H1 (cell line): ENCODE measurements around the gene SLC25A12. TPM values are rescaled to one million over a fixed set of nuclear protein-coding genes. Genes with fewer than 3 reads are reported as not detected.

Source experiments
- CTCF ChIA-PET: fragments of 300-600 bp; sonication (Branson Sonifier 250); formaldehyde crosslinking; loops from one replicate; lab custom pipeline; 2021; ENCODE audit not compliant: partially characterized antibody; lab: Charles Lee
- POLR2A ChIA-PET: fragments of 300-600 bp; sonication (Branson Sonifier 250); formaldehyde crosslinking; loops from one replicate; lab custom pipeline; 2021; ENCODE audit warnings: inconsistent platforms; ENCODE audit not compliant: partially characterized antibody; lab: Charles Lee
- DNase-seq, 2 experiments: peaks; one replicate each; pipeline versions ENCODE4 v3.0.0 to v3.0.0-alpha.2; 2010 to 2022; ENCODE audit warnings: low spot score in 2 of 2, low read depth in 1 of 2, mixed read lengths in 1 of 2
- FAIRE-seq: peaks from 2 replicates; lab custom pipeline; 2011; peaks lifted over from hg19 to GRCh38; lab: Jason Lieb, UNC
- H2AFZ ChIP-seq: 2 replicates; pipeline ENCODE4 v1.8.1; 2012; ENCODE audit warnings: low read length, inconsistent platforms
- H2AK5ac ChIP-seq: 2 replicates; pipeline ENCODE4 v1.6.1; 2013; ENCODE audit warnings: low read depth, low read length
- H2BK120ac ChIP-seq: replicated peaks from 2 replicates; pipeline ENCODE3; 2013; ENCODE audit warnings: low read depth, low read length, inconsistent platforms
- H2BK12ac ChIP-seq: 2 replicates; pipeline ENCODE4 v1.6.1; 2013; ENCODE audit warnings: low read depth, low read length
- H2BK15ac ChIP-seq: 2 replicates; pipeline ENCODE4 v1.6.1; 2013; ENCODE audit warnings: low read length
- H2BK20ac ChIP-seq: 2 replicates; pipeline ENCODE4 v1.6.1; 2013; ENCODE audit warnings: low read length
- H2BK5ac ChIP-seq: 2 replicates; pipeline ENCODE4 v1.6.1; 2013; ENCODE audit warnings: low read depth, low read length
- H3K14ac ChIP-seq: 2 replicates; pipeline ENCODE4 v1.6.1; 2013; ENCODE audit warnings: inconsistent platforms; ENCODE audit not compliant: insufficient read length
- H3K18ac ChIP-seq: 2 replicates; pipeline ENCODE4 v1.6.1; 2013; ENCODE audit warnings: low read length; ENCODE audit errors: extremely low read depth
- H3K23ac ChIP-seq: 2 replicates; pipeline ENCODE4 v1.6.1; 2013; ENCODE audit warnings: inconsistent platforms; ENCODE audit not compliant: insufficient read length
- H3K23me2 ChIP-seq: 2 replicates; pipeline ENCODE4 v1.6.1; 2013; ENCODE audit warnings: low read depth, low read length
- H3K27ac ChIP-seq: 2 replicates; pipeline ENCODE4 v1.6.1; 2011; ENCODE audit warnings: low read depth, low read length, inconsistent platforms
- H3K27me3 ChIP-seq, 4 experiments: replicated peaks in 1 of 4; 1 replicate in 1 of 4; 2 replicates in 3 of 4; pipeline versions ENCODE4 v1.6.1 to v1.8.1; 2011 to 2013; ENCODE audit warnings: low read length in 3 of 4, mild to moderate bottlenecking in 3 of 4, inconsistent platforms in 2 of 4, mixed read lengths in 2 of 4, moderate library complexity in 1 of 4; ENCODE audit not compliant: control insufficient read depth in 3 of 4, insufficient read depth in 3 of 4; ENCODE audit errors: extremely low read depth in 1 of 4
- H3K36me3 ChIP-seq, 4 experiments: 2 replicates each; pipeline versions ENCODE4 v1.6.1 to v1.8.1; 2011 to 2013; ENCODE audit warnings: mild to moderate bottlenecking in 4 of 4, low read length in 3 of 4, moderate library complexity in 2 of 4, control low read depth in 1 of 4, inconsistent platforms in 1 of 4; ENCODE audit not compliant: insufficient read depth in 4 of 4, control insufficient read depth in 2 of 4
- H3K4ac ChIP-seq: replicated peaks from 2 replicates; pipeline ENCODE3; 2013; ENCODE audit warnings: low read length, low read depth, mixed read lengths, inconsistent platforms; ENCODE audit not compliant: insufficient read length
- H3K4me1 ChIP-seq, 4 experiments: replicated peaks in 1 of 4; 1 replicate in 1 of 4; 2 replicates in 3 of 4; pipeline versions ENCODE4 v1.6.1 to v1.8.1; 2011 to 2013; ENCODE audit warnings: low read length in 3 of 4, inconsistent platforms in 2 of 4, mixed read lengths in 1 of 4; ENCODE audit not compliant: insufficient read depth in 4 of 4, control insufficient read depth in 3 of 4
- H3K4me2 ChIP-seq, 2 experiments: 2 replicates each; pipeline versions ENCODE4 v1.6.1 to v1.8.1; 2011 to 2013; ENCODE audit warnings: low read depth in 2 of 2, low read length in 2 of 2, control low read depth in 1 of 2, inconsistent platforms in 1 of 2, mild to moderate bottlenecking in 1 of 2; ENCODE audit not compliant: insufficient read depth in 1 of 2
- H3K4me3 ChIP-seq, 4 experiments: fragments of 200-600, 300-600 bp in 1 of 4; sonication (generic), shearing (Covaris generic), sonication (Bioruptor Twin) in 1 of 4; 2 replicates each; pipeline versions ENCODE4 v1.5.1 to v1.8.1; 2011 to 2016; ENCODE audit warnings: low read length in 4 of 4, low read depth in 3 of 4, control low read depth in 2 of 4, inconsistent platforms in 2 of 4, mild to moderate bottlenecking in 2 of 4, mixed read lengths in 1 of 4, moderate library complexity in 1 of 4; ENCODE audit not compliant: insufficient read depth in 2 of 4; ENCODE audit errors: extremely low read depth in 1 of 4
- H3K56ac ChIP-seq: replicated peaks from 2 replicates; pipeline ENCODE3; 2013; ENCODE audit warnings: low read depth, mild to moderate bottlenecking, mixed read lengths, low read length, inconsistent platforms; ENCODE audit not compliant: insufficient read length
- H3K79me1 ChIP-seq: 2 replicates; pipeline ENCODE4 v1.6.1; 2013; ENCODE audit warnings: low read depth, low read length, control low read depth
- H3K79me2 ChIP-seq, 2 experiments: 2 replicates each; pipeline versions ENCODE4 v1.6.1 to v1.8.1; 2012 to 2013; ENCODE audit warnings: low read length in 2 of 2, mild to moderate bottlenecking in 2 of 2, inconsistent platforms in 1 of 2; ENCODE audit not compliant: insufficient read depth in 2 of 2, control insufficient read depth in 1 of 2
- H3K9ac ChIP-seq, 4 experiments: replicated peaks in 1 of 4; 1 replicate in 1 of 4; 2 replicates in 3 of 4; pipeline versions ENCODE4 v1.6.1 to v1.8.1; 2011 to 2013; ENCODE audit warnings: low read depth in 3 of 4, low read length in 3 of 4, control low read depth in 2 of 4, mild to moderate bottlenecking in 2 of 4, moderate library complexity in 2 of 4, inconsistent platforms in 1 of 4; ENCODE audit errors: extremely low read depth in 1 of 4
- H3K9me3 ChIP-seq, 2 experiments: 2 replicates each; pipeline versions ENCODE4 v1.6.1 to v1.8.1; 2012 to 2013; ENCODE audit warnings: mild to moderate bottlenecking in 2 of 2, moderate library complexity in 2 of 2, control low read depth in 1 of 2, inconsistent platforms in 1 of 2, low read depth in 1 of 2, low read length in 1 of 2, mixed read lengths in 1 of 2; ENCODE audit not compliant: insufficient read depth in 2 of 2
- H4K20me1 ChIP-seq, 2 experiments: replicated peaks in 1 of 2; 2 replicates each; pipeline versions ENCODE3 to v1.8.1; 2011 to 2013; ENCODE audit warnings: inconsistent platforms in 2 of 2, low read length in 2 of 2, mild to moderate bottlenecking in 1 of 2; ENCODE audit not compliant: insufficient read depth in 2 of 2, control insufficient read depth in 1 of 2
- H4K5ac ChIP-seq: 2 replicates; pipeline ENCODE4 v1.6.1; 2013; ENCODE audit warnings: low read length, low read depth, mixed read lengths, inconsistent platforms; ENCODE audit not compliant: insufficient read length
- H4K8ac ChIP-seq: 2 replicates; pipeline ENCODE4 v1.8.0; 2013; ENCODE audit warnings: mild to moderate bottlenecking, moderate library complexity, low read length, inconsistent platforms; ENCODE audit not compliant: insufficient read depth; ENCODE audit errors: extremely low read depth
- H4K91ac ChIP-seq: replicated peaks from 2 replicates; pipeline ENCODE3; 2013; ENCODE audit warnings: low read length, mixed read lengths, inconsistent platforms; ENCODE audit not compliant: insufficient read length
- BCL11A ChIP-seq, 2 experiments: IDR thresholded peaks; one replicate each; pipeline ENCODE4 v1.6.1; 2011; ENCODE audit warnings: low read depth in 2 of 2, low read length in 2 of 2, mild to moderate bottlenecking in 2 of 2
- CBX8 ChIP-seq: fragments of 300-800, 300-1000 bp; sonication (generic); IDR thresholded peaks from 2 replicates; pipeline ENCODE4 v1.7.1; 2016; ENCODE audit warnings: low read depth, low read length, borderline replicate concordance
- NANOG ChIP-seq: IDR thresholded peaks from 2 replicates; pipeline ENCODE4 v1.6.1; 2011; ENCODE audit warnings: low read length, low read depth, mild to moderate bottlenecking, inconsistent platforms; ENCODE audit not compliant: insufficient read depth, poor library complexity, severe bottlenecking
- SUZ12 ChIP-seq: fragments of 200-600 bp; sonication (generic); IDR thresholded peaks from 2 replicates; pipeline ENCODE4 v1.6.1; 2012; ENCODE audit warnings: mild to moderate bottlenecking, inconsistent platforms, low read length, moderate library complexity, mixed read lengths
- WGBS, 2 experiments: shearing (Covaris generic) in 1 of 2; methylation state at CpG; one replicate each; pipeline versions ENCODE4 v1.1.6 to v1.1.7; 2013 to 2015; ENCODE audit warnings: low lambda C conversion rate in 2 of 2, mixed read lengths in 2 of 2, inconsistent platforms in 1 of 2, low coverage in 1 of 2, missing lambda C conversion rate in 1 of 2; ENCODE audit not compliant: insufficient replicate concordance in 2 of 2, insufficient coverage in 1 of 2, insufficient read length in 1 of 2; ENCODE audit errors: extremely low coverage in 1 of 2, missing lambda C conversion rate in 1 of 2; 5-methylcytosine and 5-hydroxymethylcytosine counted together
- polyA plus RNA-seq, 7 experiments: library from polyadenylated mRNA; depleted of rRNA in 3 of 7; stranded (reverse) in 5 of 7; unstranded in 2 of 7; fragments of >200 nt in 5 of 7; fragments of 200-250 nt in 2 of 7; gene quantifications; 1 replicate in 5 of 7; 2 replicates in 1 of 7; 4 replicates in 1 of 7; pipeline versions ENCODE4 v1.2.1 to v1.2.3, GENCODE V29; 2011 to 2013; ENCODE audit warnings: missing spikeins in 2 of 7, mixed read lengths in 2 of 7
- total RNA-seq: library from RNA; stranded (reverse); fragmentation: NEBNext Ultra II Directional; extraction: Animal tissue kit (Norgen Biotek cat#: 25700); gene quantifications from 2 replicates; pipeline ENCODE4 v1.2.1, GENCODE V29; 2021

SLC25A12 gene
- total and polyA plus RNA-seq, 2 of the 8 experiments (the other 6 are each of a cell fraction or from before 2014, with no cell fraction given) = 7.7 to 10.2 TPM

DNA sequence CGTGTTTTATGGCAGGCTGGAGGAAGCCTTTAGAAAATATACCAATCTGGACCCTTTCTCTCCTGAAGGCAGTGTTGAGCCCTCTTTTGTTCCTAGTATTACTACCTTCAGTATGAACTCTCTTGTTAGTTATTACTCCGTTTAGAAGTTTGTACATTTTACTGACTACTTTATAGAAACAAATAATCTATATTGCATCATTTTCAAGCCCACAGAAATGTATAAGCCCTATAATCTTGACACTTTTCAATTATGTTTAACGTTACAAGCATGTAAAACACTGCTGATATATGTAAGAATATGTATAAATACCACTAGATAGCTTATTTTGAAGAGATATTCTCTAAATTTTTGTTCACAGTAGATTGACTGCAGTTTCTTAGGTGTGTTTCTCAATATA, 64.0 kb downstream of the SLC25A12 start:
- H3K9ac ChIP-seq = no peak overlapping the region
- no peak overlapping the region for H2BK12ac ChIP-seq
- H3K56ac ChIP-seq = no peak overlapping the region
- H3K4me3 ChIP-seq = no peak overlapping the region
- H2BK15ac ChIP-seq = no peak overlapping the region
- H4K91ac ChIP-seq = no peak overlapping the region
- no peaks in the 10 kb centered on the region for H3K23me2 ChIP-seq
- WGBS, 2 experiments = 93% methylated on average over 3 of the region's 3 CpGs; no CpG with 5 or more reads in 1 of the 2 experiments
- H3K4me1 ChIP-seq = no peaks in the 10 kb centered on the region
- no peak overlapping the region for H3K27ac ChIP-seq
- ChIA-PET POLR2A (no interaction called here), CTCF (interaction anchor here (0.7 kb wide), 1 partner anchor 20 kb away, joined by 3 read pairs; no protein-coding TSS in a partner anchor)
- peaks cover 32 to 40% of the 10 kb centered on the region in 2 experiments for H3K9me3 ChIP-seq
- H4K20me1 ChIP-seq = no peaks in the 10 kb centered on the region
- H3K4ac ChIP-seq = no peak overlapping the region
- no peak overlapping the region for H4K5ac ChIP-seq
- no peak overlapping the region for H3K18ac ChIP-seq
- no peaks in the 10 kb centered on the region for H3K79me1 ChIP-seq
- H3K27me3 ChIP-seq = no peaks in the 10 kb centered on the region
- no peak overlapping the region for H2BK5ac ChIP-seq
- H2BK20ac ChIP-seq = no peak overlapping the region
- DNase-seq = no peak
- no peak for TF ChIP-seq NANOG
- TF ChIP-seq CBX8 = no peak
- no peak for TF ChIP-seq BCL11A (IDR thresholded peaks at IDR 0.05; ENCODE audit: low read depth in 2 of 2, low read length in 2 of 2)
- TF ChIP-seq SUZ12 = no peak
- peaks cover 5 to 63% (median 27%) of the 10 kb centered on the region in 4 experiments for H3K36me3 ChIP-seq
- no peak overlapping the region for H2BK120ac ChIP-seq
- no peaks in the 10 kb centered on the region for H3K79me2 ChIP-seq
- H3K14ac ChIP-seq = no peak overlapping the region
- H3K4me2 ChIP-seq = no peak overlapping the region
- H2AK5ac ChIP-seq = no peak overlapping the region
- no peak overlapping the region for H2AFZ ChIP-seq
- no peak for FAIRE-seq
- no peak overlapping the region for H3K23ac ChIP-seq
- no peak overlapping the region for H4K8ac ChIP-seq
